H9 (cell line): Measurements from ENCODE around the gene NR5A1. TPM values are rescaled to one million over a fixed set of nuclear protein-coding genes. Genes with fewer than 3 reads are reported as not detected.

Experiments used
- DNase-seq: peaks from one replicate; pipeline ENCODE4 v3.0.0-alpha.2; 2017
- H2AFZ ChIP-seq: one replicate; pipeline ENCODE4 v1.6.1; 2013; ENCODE audit warnings: mild to moderate bottlenecking, low read length, control low read depth, moderate library complexity
- H2AK5ac ChIP-seq: 2 replicates; pipeline ENCODE4 v1.6.1; 2013; ENCODE audit warnings: low read length, control low read depth, mixed read lengths; ENCODE audit not compliant: insufficient read length
- H2BK120ac ChIP-seq: one replicate; pipeline ENCODE4 v1.6.1; 2013; ENCODE audit warnings: low read depth, mild to moderate bottlenecking, low read length, control low read depth, inconsistent platforms; ENCODE audit not compliant: poor library complexity, severe bottlenecking
- H2BK12ac ChIP-seq: 2 replicates; pipeline ENCODE4 v1.6.1; 2013; ENCODE audit warnings: low read length, control low read depth, mixed read lengths, low read depth; ENCODE audit not compliant: insufficient read length
- H2BK15ac ChIP-seq: 2 replicates; pipeline ENCODE4 v1.6.1; 2013; ENCODE audit warnings: low read depth, low read length, control low read depth
- H2BK20ac ChIP-seq: one replicate; pipeline ENCODE4 v1.6.1; 2013; ENCODE audit warnings: low read depth, mild to moderate bottlenecking, low read length, control low read depth, inconsistent platforms; ENCODE audit not compliant: poor library complexity, severe bottlenecking
- H2BK5ac ChIP-seq: 2 replicates; pipeline ENCODE4 v1.6.1; 2013; ENCODE audit warnings: low read length, control low read depth, mixed read lengths; ENCODE audit not compliant: insufficient read length
- H3K14ac ChIP-seq: 2 replicates; pipeline ENCODE4 v1.6.1; 2013; ENCODE audit warnings: low read length, control low read depth; ENCODE audit not compliant: insufficient read depth
- H3K18ac ChIP-seq: 2 replicates; pipeline ENCODE4 v1.6.1; 2013; ENCODE audit warnings: low read depth, mild to moderate bottlenecking, mixed read lengths, low read length, control low read depth; ENCODE audit not compliant: insufficient read length
- H3K23ac ChIP-seq: 2 replicates; pipeline ENCODE4 v1.6.1; 2013; ENCODE audit warnings: low read length, control low read depth, mixed read lengths, low read depth; ENCODE audit not compliant: insufficient read length
- H3K23me2 ChIP-seq: 2 replicates; pipeline ENCODE4 v1.6.1; 2013; ENCODE audit warnings: low read depth, mild to moderate bottlenecking, mixed read lengths, low read length, control low read depth; ENCODE audit not compliant: insufficient read length, poor library complexity, severe bottlenecking
- H3K27ac ChIP-seq: 2 replicates; pipeline ENCODE4 v1.5.1; 2013; ENCODE audit warnings: low read length, control low read depth, mixed read lengths, low read depth; ENCODE audit not compliant: insufficient read length
- H3K27me3 ChIP-seq: 2 replicates; pipeline ENCODE4 v1.6.1; 2013; ENCODE audit warnings: low read length, control low read depth, inconsistent platforms; ENCODE audit not compliant: insufficient read depth
- H3K4ac ChIP-seq: 2 replicates; pipeline ENCODE4 v1.6.1; 2013; ENCODE audit warnings: low read depth, mild to moderate bottlenecking, control low read depth, inconsistent platforms, low read length, moderate library complexity
- H3K4me1 ChIP-seq: 2 replicates; pipeline ENCODE4 v1.6.1; 2013; ENCODE audit warnings: low read length, control low read depth, inconsistent platforms; ENCODE audit not compliant: insufficient read depth
- H3K4me2 ChIP-seq: 2 replicates; pipeline ENCODE4 v1.6.1; 2013; ENCODE audit warnings: low read length, control low read depth, mixed read lengths; ENCODE audit not compliant: insufficient read length, insufficient read depth
- H3K56ac ChIP-seq: 2 replicates; pipeline ENCODE4 v1.6.1; 2013; ENCODE audit warnings: low read depth, mild to moderate bottlenecking, mixed read lengths, low read length, control low read depth; ENCODE audit not compliant: insufficient read length
- H3K79me1 ChIP-seq: 2 replicates; pipeline ENCODE4 v1.6.1; 2013; ENCODE audit warnings: low read depth, mild to moderate bottlenecking, moderate library complexity, low read length, control low read depth, inconsistent platforms; ENCODE audit not compliant: insufficient read depth, poor library complexity, severe bottlenecking
- H3K79me2 ChIP-seq: 2 replicates; pipeline ENCODE4 v1.6.1; 2013; ENCODE audit warnings: low read length, control low read depth, inconsistent platforms; ENCODE audit not compliant: insufficient read depth
- H3K9ac ChIP-seq: 2 replicates; pipeline ENCODE4 v1.6.1; 2013; ENCODE audit warnings: low read length, control low read depth, mixed read lengths; ENCODE audit not compliant: insufficient read length; ENCODE audit errors: extremely low read depth
- H3K9me3 ChIP-seq: one replicate; pipeline ENCODE4 v1.6.1; 2013; ENCODE audit warnings: low read depth, low read length, inconsistent platforms; ENCODE audit not compliant: control insufficient read depth
- H3T11ph ChIP-seq: one replicate; pipeline ENCODE4 v1.6.1; 2013; ENCODE audit warnings: mild to moderate bottlenecking, low read length, control low read depth, inconsistent platforms
- H4K20me1 ChIP-seq: one replicate; pipeline ENCODE4 v1.6.1; 2013; ENCODE audit not compliant: control insufficient read depth, insufficient read length, insufficient read depth
- H4K5ac ChIP-seq: 2 replicates; pipeline ENCODE4 v1.6.1; 2013; ENCODE audit warnings: low read depth, mild to moderate bottlenecking, mixed read lengths, low read length, control low read depth; ENCODE audit not compliant: insufficient read length
- H4K8ac ChIP-seq: replicated peaks from 2 replicates; pipeline ENCODE4 v1.6.1; 2013; ENCODE audit warnings: low read length, control low read depth, mixed read lengths, low read depth; ENCODE audit not compliant: insufficient read length
- H4K91ac ChIP-seq: 2 replicates; pipeline ENCODE4 v1.6.1; 2013; ENCODE audit warnings: low read depth, mild to moderate bottlenecking, moderate library complexity, mixed read lengths, low read length, control low read depth; ENCODE audit not compliant: insufficient read length
- H3K27ac Mint-ChIP-seq, 3 experiments: 2 replicates in 2 of 3; 3 replicates in 1 of 3; pipeline ENCODE4 v1.8.0; 2020 to 2021; ENCODE audit warnings: mixed read lengths in 3 of 3, mild to moderate bottlenecking in 1 of 3, moderate library complexity in 1 of 3
- H3K27me3 Mint-ChIP-seq: 2 replicates; pipeline ENCODE4 v1.8.0; 2021; ENCODE audit warnings: low read depth, mild to moderate bottlenecking, moderate library complexity, mixed read lengths
- H3K36me3 Mint-ChIP-seq, 3 experiments: 2 replicates in 2 of 3; 3 replicates in 1 of 3; pipeline ENCODE4 v1.8.0; 2020 to 2021; ENCODE audit warnings: low read depth in 3 of 3, mixed read lengths in 3 of 3; ENCODE audit not compliant: insufficient read depth in 1 of 3
- H3K4me1 Mint-ChIP-seq, 2 experiments: 2 replicates each; pipeline ENCODE4 v1.8.0; 2020; ENCODE audit warnings: mixed read lengths in 2 of 2
- H3K4me3 Mint-ChIP-seq, 2 experiments: 2 replicates in 1 of 2; 3 replicates in 1 of 2; pipeline ENCODE4 v1.8.0; 2020 to 2021; ENCODE audit warnings: mild to moderate bottlenecking in 2 of 2, mixed read lengths in 2 of 2, moderate library complexity in 1 of 2
- H3K9me3 Mint-ChIP-seq, 2 experiments: 2 replicates in 1 of 2; 3 replicates in 1 of 2; pipeline ENCODE4 v1.8.0; 2020; ENCODE audit warnings: mild to moderate bottlenecking in 2 of 2, mixed read lengths in 2 of 2, moderate library complexity in 1 of 2
- CTCF ChIP-seq: fragments of 200-600 bp; sonication (generic); conservative IDR thresholded peaks from 3 replicates; pipeline ENCODE4 v1.8.0; 2021; ENCODE audit warnings: antibody characterized with exemption, mild to moderate bottlenecking
- WGBS: extraction: QIAGEN DNeasy Blood & Tissue Kit; methylation state at CpG from one replicate; pipeline ENCODE4 v1.1.7; 2013; ENCODE audit warnings: missing lambda C conversion rate, low lambda C conversion rate, mixed read lengths; ENCODE audit not compliant: insufficient read length; ENCODE audit errors: extremely low coverage; 5-methylcytosine and 5-hydroxymethylcytosine counted together
- total RNA-seq: library from RNA; stranded (reverse); gene quantifications from 2 replicates; pipeline ENCODE4 v1.2.1, GENCODE V29; 2021

Gene NR5A1
- total RNA-seq, 1 experiment from 2014 or later = 0.37 TPM

- Histone ChIP-seq H3K14ac (no peak overlapping the region), H4K91ac (no peak overlapping the region), H3K23ac (no peak overlapping the region), H3K27ac (no peak overlapping the region), H3K18ac (no peak overlapping the region), H2BK5ac (no peak overlapping the region), H3K4me2 (peak overlapping the region; percentile 30), H3K4ac (no peak overlapping the region), H2BK15ac (no peak overlapping the region), H3K9ac (no peak overlapping the region), H3K79me1 (no peaks in the 10 kb centered on the region), H2BK20ac (no peak overlapping the region), H4K20me1 (no peaks in the 10 kb centered on the region), H4K8ac (no peak overlapping the region), H3K9me3 (no peaks in the 10 kb centered on the region), H3K79me2 (no peaks in the 10 kb centered on the region), H2BK120ac (no peak overlapping the region), H2AK5ac (no peak overlapping the region), H2BK12ac (no peak overlapping the region), H3K23me2 (peaks cover 6% of the 10 kb centered on the region), H3K27me3 (peaks cover 33% of the 10 kb centered on the region), H4K5ac (no peak overlapping the region), H3K4me1 (peaks cover 4% of the 10 kb centered on the region; the same call in 1 of the 2 replicates), H3K56ac (no peak overlapping the region), H3T11ph (no peak overlapping the region), H2AFZ (no peak overlapping the region)
- Mint-ChIP-seq H3K27ac (no peak overlapping the region), H3K36me3 (peaks cover 0 to 2% (median 0%) of the 10 kb centered on the region in 3 experiments; a peak in 1 of 7 replicates), H3K9me3 (peaks cover 0 to 8% of the 10 kb centered on the region in 2 experiments; a peak in 3 of 5 replicates), H3K4me1 (peaks cover 6 to 32% of the 10 kb centered on the region in 2 experiments), H3K27me3 (peaks cover 62% of the 10 kb centered on the region), H3K4me3 (peak overlapping the region in 1 of 2 experiments; percentile 58; a peak in 1 of 5 replicates)
- no peak for TF ChIP-seq CTCF
- no peak for DNase-seq
- no CpG with 5 or more reads among the region's 81 CpGs for WGBS
Observed at GRCh38 chr9:124504530-124505005, 2.6 kb downstream of the NR5A1 start.
